Measurements from ENCODE around the gene C9orf72. TPM values are rescaled to one million over a fixed set of nuclear protein-coding genes. Genes with fewer than 3 reads are reported as not detected.
"Not testable (repeated sequence)": the region's sequence is repeated elsewhere in the genome, so short reads cannot be mapped to it uniquely, and the experiment has no call there.

Gene C9orf72
- 19.2 TPM for total RNA-seq
- long read RNA-seq, transcript C9orf72-203 (11 exons, 3,200 nt): major isoform, 27 of 54 reads
- long read RNA-seq, transcript C9orf72-206 (11 exons, 3,339 nt): minor isoform, 6 of 54 reads
- long read RNA-seq, partial matches to known transcripts: 13 of 54 reads
- long read RNA-seq, other reads (novel, unspliced or antisense): 8 of 54 reads

- ATAC-seq (peak; percentile 96), DNase-seq (peak; percentile 88)
- intact Hi-C loops (cut with micrococcal nuclease): no loop called here
Measured at GRCh38 chr9:27572918-27573633, at the start of gene C9orf72. C9orf72 (minus strand) TSS chr9:27573481; CDS start chr9:27567120, 6,361 bp downstream.

GRCh38 chr9:27622693-27623340 lies 49.5 kb upstream of the C9orf72 start:
- intact Hi-C loops (cut with micrococcal nuclease): no loop called here
- ATAC-seq: no peak
- no peak for DNase-seq

GRCh38 chr9:27619743-27620142 lies 46.5 kb upstream of the C9orf72 start:
- ATAC-seq: no peak
- no peak for DNase-seq

GRCh38 chr9:27618066-27618465 lies 44.8 kb upstream of the C9orf72 start:
- intact Hi-C loops (cut with micrococcal nuclease): no loop called here
- ATAC-seq (no peak), DNase-seq (no peak)

More at GRCh38 chr9:27619743-27620142, 46.5 kb upstream of the C9orf72 start:
- intact Hi-C loops (cut with micrococcal nuclease): no loop called here

GRCh38 chr9:27614551-27614950 lies 41.3 kb upstream of the C9orf72 start:
- DNase-seq (no peak), ATAC-seq (no peak)
- intact Hi-C loops (cut with micrococcal nuclease): no loop called here

GRCh38 chr9:27612036-27612435 lies 38.8 kb upstream of the C9orf72 start:
- intact Hi-C loops (cut with micrococcal nuclease); DNase-seq; ATAC-seq: not testable (repeated sequence)

GRCh38 chr9:27610622-27611021 lies 37.3 kb upstream of the C9orf72 start:
- DNase-seq (no peak), ATAC-seq (no peak)
- intact Hi-C loops (cut with micrococcal nuclease): no loop called here

GRCh38 chr9:27602954-27603353 lies 29.7 kb upstream of the C9orf72 start:
- intact Hi-C loops (cut with micrococcal nuclease): no loop called here
- ATAC-seq (no peak), DNase-seq (no peak)

- intact Hi-C loops (cut with micrococcal nuclease): no loop called here
- DNase-seq (no peak), ATAC-seq (no peak)
Measured at GRCh38 chr9:27602142-27602861, 29.0 kb upstream of the C9orf72 start.

GRCh38 chr9:27601396-27601795 lies 28.1 kb upstream of the C9orf72 start:
- DNase-seq: no peak
- intact Hi-C loops (cut with micrococcal nuclease): no loop called here
- no peak for ATAC-seq

- peak; percentile 52 for ATAC-seq
Measured at GRCh38 chr9:27600256-27600655, 27.0 kb upstream of the C9orf72 start.

GRCh38 chr9:27599870-27600238 lies 26.6 kb upstream of the C9orf72 start:
- intact Hi-C loops (cut with micrococcal nuclease): no loop called here
- DNase-seq (no peak), ATAC-seq (no peak)

More at GRCh38 chr9:27600256-27600655, 27.0 kb upstream of the C9orf72 start:
- DNase-seq: no peak
- intact Hi-C loops (cut with micrococcal nuclease): no loop called here

- ATAC-seq (peak; percentile 58), DNase-seq (no peak)
- intact Hi-C loops (cut with micrococcal nuclease): no loop called here
Measured at GRCh38 chr9:27599102-27599869, 26.0 kb upstream of the C9orf72 start.

GRCh38 chr9:27595733-27596132 lies 22.5 kb upstream of the C9orf72 start:
- intact Hi-C loops (cut with micrococcal nuclease): no loop called here
- ATAC-seq: no peak
- no peak for DNase-seq

- intact Hi-C loops (cut with micrococcal nuclease): no loop called here
- ATAC-seq (no peak), DNase-seq (no peak)
Measured at GRCh38 chr9:27591672-27592071, 18.4 kb upstream of the C9orf72 start.

- intact Hi-C loops (cut with micrococcal nuclease): no loop called here
- ATAC-seq (no peak), DNase-seq (no peak)
Measured at GRCh38 chr9:27591093-27591492, 17.8 kb upstream of the C9orf72 start.

GRCh38 chr9:27590651-27591050 lies 17.4 kb upstream of the C9orf72 start:
- DNase-seq (no peak), ATAC-seq (no peak)
- intact Hi-C loops (cut with micrococcal nuclease): no loop called here

- DNase-seq: no peak
- no peak for ATAC-seq
- intact Hi-C loops (cut with micrococcal nuclease): no loop called here
Measured at GRCh38 chr9:27589462-27589861, 16.2 kb upstream of the C9orf72 start.

GRCh38 chr9:27586304-27586703 lies 13.0 kb upstream of the C9orf72 start:
- DNase-seq (no peak), ATAC-seq (no peak)
- intact Hi-C loops (cut with micrococcal nuclease): no loop called here

Measured in left ventricle myocardium superior (tissue), 1 donor.